Activated CD8-positive, alpha-beta memory T cell treated with anti-CD3 and anti-CD28 coated beads, Interleukin-2, amount 50 U/mL, for 48 hours (primary cell): Measurements from ENCODE around the gene RPS16.
"Not testable (repeated sequence)": the region's sequence is repeated elsewhere in the genome, so short reads cannot be mapped to it uniquely, and the experiment has no call there.

Experiments
- DNase-seq: peaks from one replicate; pipeline ENCODE4 v3.0.0-alpha.2; 2020

The RPS16 gene

GRCh38 chr19:39435499-39436349, at the start of gene RPS16:
TSS of gene RPS16 (minus strand) at chr19:39435949. CDS start at chr19:39435895, 54 bp downstream.
- peak; percentile 99 for DNase-seq

GRCh38 chr19:39483141-39483540, 47.4 kb upstream of the RPS16 start:
- DNase-seq = no peak

- DNase-seq = no peak
Observed at GRCh38 chr19:39481676-39482075, 45.9 kb upstream of the RPS16 start.

GRCh38 chr19:39481229-39481545, 45.4 kb upstream of the RPS16 start:
- no peak for DNase-seq

- peak; percentile 99 for DNase-seq
Observed at GRCh38 chr19:39480337-39481228, 44.8 kb upstream of the RPS16 start, which contains the start of gene TIMM50. TSS of gene TIMM50 (plus strand) at chr19:39480838. CDS start at chr19:39480854, 16 bp downstream.

- no peak for DNase-seq
Observed at GRCh38 chr19:39479916-39480315, 44.2 kb upstream of the RPS16 start.

GRCh38 chr19:39479319-39479801, 43.6 kb upstream of the RPS16 start:
- DNase-seq = not testable (repeated sequence)

GRCh38 chr19:39475748-39476147, 40.0 kb upstream of the RPS16 start:
- DNase-seq = no peak

- DNase-seq = peak; percentile 89
Observed at GRCh38 chr19:39474139-39474620, 38.4 kb upstream of the RPS16 start.

GRCh38 chr19:39473443-39473960, 37.8 kb upstream of the RPS16 start:
- no peak for DNase-seq

GRCh38 chr19:39472746-39473442, 37.1 kb upstream of the RPS16 start:
- no peak for DNase-seq

GRCh38 chr19:39471756-39472536, 36.2 kb upstream of the RPS16 start:
- no peak for DNase-seq

- DNase-seq = no peak
Observed at GRCh38 chr19:39470724-39471339, 35.1 kb upstream of the RPS16 start.

- DNase-seq = no peak
Observed at GRCh38 chr19:39469567-39469966, 33.8 kb upstream of the RPS16 start.

- DNase-seq = no peak
Observed at GRCh38 chr19:39469036-39469435, 33.3 kb upstream of the RPS16 start.

- no peak for DNase-seq
Observed at GRCh38 chr19:39467941-39468340, 32.2 kb upstream of the RPS16 start.

GRCh38 chr19:39465956-39466747, 30.4 kb upstream of the RPS16 start:
- no peak for DNase-seq

GRCh38 chr19:39463403-39463802, 27.7 kb upstream of the RPS16 start:
- no peak for DNase-seq

GRCh38 chr19:39451257-39451656, 15.5 kb upstream of the RPS16 start:
- DNase-seq = not testable (repeated sequence)

- no peak for DNase-seq
Observed at GRCh38 chr19:39449116-39449797, 13.5 kb upstream of the RPS16 start.
